ENCODE results near the gene SNAP47. TPM values are rescaled to one million over a fixed set of nuclear protein-coding genes. Genes with fewer than 3 reads are reported as not detected.

Gene SNAP47
- total and polyA plus RNA-seq, 9 of the 15 experiments (the other 6 are each of a cell fraction or from before 2014, with no cell fraction given) = 2.5 to 41.3 (median 32.6) TPM

GRCh38 chr1:227789084-227790033 is 54.1 kb downstream of the SNAP47 start (continued):
- TF ChIP-seq REST (IDR thresholded peaks at IDR 0.05; ENCODE audit: borderline replicate concordance) = no peak
- TF ChIP-seq REST (CRISPR knock-in tag; IDR thresholded peaks at IDR 0.05; ENCODE audit: low read depth) = no peak
- no peak for TF ChIP-seq IRF2 (CRISPR knock-in tag; IDR thresholded peaks at IDR 0.05)
- no peak for TF ChIP-seq SIX5 (IDR thresholded peaks at IDR 0.05; ENCODE audit: borderline replicate concordance in 1 of 2, insufficient read depth in 1 of 2, low read depth in 1 of 2, low read length in 2 of 2)
- no peak for TF ChIP-seq USF2 (CRISPR knock-in tag; IDR thresholded peaks at IDR 0.05)
- no peak for TF ChIP-seq NR1H2 (CRISPR knock-in tag; IDR thresholded peaks at IDR 0.05)
- no peak for TF ChIP-seq CBX8 (IDR thresholded peaks at IDR 0.05; ENCODE audit: borderline replicate concordance, extremely low read depth, low read depth, low read length, poor library complexity, severe bottlenecking)
- TF ChIP-seq TCFL5 (CRISPR knock-in tag; conservative IDR thresholded peaks at IDR 0.05) = no peak
